Tibial nerve (tissue), 4 donors: ENCODE measurements around the gene NUP210. TPM values are rescaled to one million over a fixed set of nuclear protein-coding genes. Genes with fewer than 3 reads are reported as not detected.

Experiments
- DNase-seq, 2 donors: peaks; one replicate each; pipeline ENCODE4 v3.0.0-alpha.2; 2019; ENCODE audit warnings: low spot score in 2 of 2
- H3K27ac ChIP-seq, 4 donors: fragments of 200-600 bp; sonication (generic) in 3 of 4; one replicate each; pipeline ENCODE4 v1.5.1; 2017 to 2019; ENCODE audit warnings: mild to moderate bottlenecking in 1 of 4
- H3K27me3 ChIP-seq, 2 donors: fragments of 200-600 bp; sonication (generic) in 1 of 2; one replicate each; pipeline versions ENCODE4 v1.5.1 to v1.6.0; 2017 to 2019
- H3K36me3 ChIP-seq, 3 donors: fragments of 200-600 bp; sonication (generic); one replicate each; pipeline ENCODE4 v1.5.1; 2018 to 2019
- H3K4me1 ChIP-seq, 4 donors: fragments of 200-600 bp; sonication (generic) in 3 of 4; one replicate each; pipeline ENCODE4 v1.5.1; 2017 to 2019
- H3K4me3 ChIP-seq, 4 donors: fragments of 200-600 bp; sonication (generic) in 3 of 4; one replicate each; pipeline ENCODE4 v1.5.1; 2017 to 2019; ENCODE audit warnings: mild to moderate bottlenecking in 1 of 4, moderate library complexity in 1 of 4
- H3K9me3 ChIP-seq, 4 donors: fragments of 200-600 bp; sonication (generic) in 3 of 4; one replicate each; pipeline ENCODE4 v1.5.1; 2017 to 2019
- CTCF ChIP-seq, 5 experiments: fragments of 200-600 bp in 3 of 5; fragments of 450-650 bp in 2 of 5; sonication (generic) in 3 of 5; IDR thresholded peaks; one replicate each; pipeline ENCODE4 v1.5.1; 2016 to 2019; ENCODE audit warnings: antibody characterized with exemption in 5 of 5, mild to moderate bottlenecking in 3 of 5, moderate library complexity in 2 of 5
- EP300 ChIP-seq, 2 donors: sonication (generic); formaldehyde crosslinking; IDR thresholded peaks; one replicate each; pipeline ENCODE4 v1.6.1; 2017; ENCODE audit warnings: antibody characterized with exemption in 2 of 2, mild to moderate bottlenecking in 1 of 2
- POLR2A ChIP-seq, 2 donors: fragments of 450-650 bp; IDR thresholded peaks; one replicate each; pipeline ENCODE4 v1.6.1; 2017; ENCODE audit warnings: antibody characterized with exemption in 2 of 2, mild to moderate bottlenecking in 2 of 2, moderate library complexity in 2 of 2
- WGBS, 2 donors: methylation state at CpG; one replicate each; pipeline ENCODE4 v1.1.5; 2018; 5-methylcytosine and 5-hydroxymethylcytosine counted together
- total RNA-seq, 4 donors: library from RNA; depleted of rRNA; stranded (reverse); fragments of >200 nt; gene quantifications; one replicate each; pipeline ENCODE4 v1.1.0, GENCODE V29; 2016

Gene NUP210
- total RNA-seq, 4 donors from 2014 or later = 1.3 to 9.3 (median 2.0) TPM

GRCh38 chr3:13273604-13274105 is 146.5 kb downstream of the NUP210 start:
- H3K4me1 ChIP-seq = peaks cover 0 to 25% (median 5%) of the 10 kb centered on the region in 4 donors
- H3K27ac ChIP-seq = no peak overlapping the region
- TF ChIP-seq POLR2A (IDR thresholded peaks at IDR 0.05) (no peak), EP300 (IDR thresholded peaks at IDR 0.05) (no peak), CTCF (IDR thresholded peaks at IDR 0.05) (no peak)
- H3K27me3 ChIP-seq = no peaks in the 10 kb centered on the region
- peaks cover 0 to 16% (median 0%) of the 10 kb centered on the region in 4 donors for H3K9me3 ChIP-seq
- no peak overlapping the region for H3K4me3 ChIP-seq
- 82 to 88% methylated on average over 6 of the region's 6 CpGs for WGBS, 2 donors
- no peak for DNase-seq
- peaks cover 0 to 8% (median 0%) of the 10 kb centered on the region in 3 donors for H3K36me3 ChIP-seq

- Histone ChIP-seq H3K27me3 (no peaks in the 10 kb centered on the region), H3K4me3 (no peak overlapping the region), H3K27ac (no peak overlapping the region), H3K4me1 (peaks cover 0 to 19% (median 5%) of the 10 kb centered on the region in 4 donors), H3K9me3 (peaks cover 0 to 16% (median 0%) of the 10 kb centered on the region in 4 donors), H3K36me3 (peaks cover 0 to 8% (median 0%) of the 10 kb centered on the region in 3 donors)
- DNase-seq = no peak
- 61 to 64% methylated on average over 10 of the region's 10 CpGs for WGBS, 2 donors
- TF ChIP-seq CTCF (IDR thresholded peaks at IDR 0.05) = no peak
- TF ChIP-seq POLR2A (IDR thresholded peaks at IDR 0.05) = no peak
- no peak for TF ChIP-seq EP300 (IDR thresholded peaks at IDR 0.05)
Observed at GRCh38 chr3:13272831-13273603, 147.1 kb downstream of the NUP210 start.

- Histone ChIP-seq H3K4me3 (no peak overlapping the region), H3K4me1 (no peaks in the 10 kb centered on the region), H3K36me3 (peaks cover 0 to 8% (median 0%) of the 10 kb centered on the region in 3 donors), H3K27me3 (no peaks in the 10 kb centered on the region), H3K9me3 (peaks cover 0 to 23% (median 0%) of the 10 kb centered on the region in 4 donors), H3K27ac (no peak overlapping the region)
- TF ChIP-seq CTCF (IDR thresholded peaks at IDR 0.05) = no peak
- TF ChIP-seq EP300 (IDR thresholded peaks at IDR 0.05) = no peak
- no peak for TF ChIP-seq POLR2A (IDR thresholded peaks at IDR 0.05)
- DNase-seq = no peak
- WGBS, 2 donors = 89 to 95% methylated on average over 4 to 5 of the region's 5 CpGs
Observed at GRCh38 chr3:13269711-13270378, 150.3 kb downstream of the NUP210 start.

- WGBS, 2 donors = 51 to 61% methylated on average over 11 of the region's 11 CpGs
- Histone ChIP-seq H3K27ac (no peak overlapping the region), H3K36me3 (peaks cover 0 to 8% (median 0%) of the 10 kb centered on the region in 3 donors), H3K9me3 (peaks cover 0 to 23% (median 0%) of the 10 kb centered on the region in 4 donors), H3K4me1 (no peaks in the 10 kb centered on the region), H3K4me3 (no peak overlapping the region), H3K27me3 (no peaks in the 10 kb centered on the region)
- no peak for TF ChIP-seq EP300 (IDR thresholded peaks at IDR 0.05)
- no peak for TF ChIP-seq CTCF (IDR thresholded peaks at IDR 0.05)
- no peak for TF ChIP-seq POLR2A (IDR thresholded peaks at IDR 0.05)
- no peak for DNase-seq
Observed at GRCh38 chr3:13268961-13269441, 151.1 kb downstream of the NUP210 start.
